Stimulated activated CD8-positive, alpha-beta memory T cell treated with anti-CD3 and anti-CD28 coated beads, Interleukin-2, amount 100 ng/mL, for 1 hour (primary cell): ENCODE results near the gene XAB2.
"Not testable (repeated sequence)": the region's sequence is repeated elsewhere in the genome, so short reads cannot be mapped to it uniquely, and the experiment has no call there.

Source experiments
- DNase-seq, 2 donors: peaks; one replicate each; pipeline ENCODE4 v3.0.0-alpha.2; 2020; ENCODE audit warnings: low read depth in 2 of 2

XAB2 gene

GRCh38 chr19:7648265-7649014 lies 19.1 kb upstream of the XAB2 start:
- DNase-seq: no peak

- DNase-seq: no peak
These were observed 17.8 kb upstream of the XAB2 start for GRCh38 chr19:7647156-7647555.

- no peak for DNase-seq
These were observed 17.0 kb upstream of the XAB2 start for GRCh38 chr19:7646426-7646700.

- DNase-seq: no peak
These were observed 16.5 kb upstream of the XAB2 start for GRCh38 chr19:7645656-7646425.

- no peak for DNase-seq
These were observed 15.8 kb upstream of the XAB2 start for GRCh38 chr19:7645163-7645562.

- no peak for DNase-seq
These were observed 15.2 kb upstream of the XAB2 start for GRCh38 chr19:7644550-7644877.

- not testable (repeated sequence) for DNase-seq
These were observed 14.5 kb upstream of the XAB2 start for GRCh38 chr19:7643629-7644549.

- no peak for DNase-seq
These were observed 13.7 kb upstream of the XAB2 start for GRCh38 chr19:7643031-7643415.

- DNase-seq: no peak
These were observed 13.1 kb upstream of the XAB2 start for GRCh38 chr19:7642295-7643030.

- DNase-seq: no peak
These were observed 12.2 kb upstream of the XAB2 start for GRCh38 chr19:7641290-7642276.

- DNase-seq: no peak
These were observed 11.5 kb upstream of the XAB2 start for GRCh38 chr19:7640803-7641202.

- DNase-seq: no peak
These were observed 10.6 kb upstream of the XAB2 start for GRCh38 chr19:7639863-7640348.

GRCh38 chr19:7638802-7639465 lies 9.6 kb upstream of the XAB2 start:
- no peak for DNase-seq

- no peak for DNase-seq
These were observed 8.3 kb upstream of the XAB2 start for GRCh38 chr19:7637374-7638256.

GRCh38 chr19:7636691-7637373 lies 7.5 kb upstream of the XAB2 start, which contains the start of gene STXBP2:
Gene STXBP2 (plus strand): TSS chr19:7637110. CDS start chr19:7637150, 40 bp downstream.
- DNase-seq: peak; percentile 85 to 91

- DNase-seq: no peak
These were observed 7.0 kb upstream of the XAB2 start for GRCh38 chr19:7636317-7636690.

GRCh38 chr19:7635670-7636069 lies 6.3 kb upstream of the XAB2 start:
- no peak for DNase-seq

- no peak for DNase-seq
These were observed 4.4 kb upstream of the XAB2 start, which contains the start of gene PCP2 for GRCh38 chr19:7633698-7634097. Gene PCP2 (minus strand): TSS chr19:7633719. CDS start chr19:7633457, 262 bp downstream.
